ENCODE data around the gene TM7SF2. TPM values are rescaled to one million over a fixed set of nuclear protein-coding genes. Genes with fewer than 3 reads are reported as not detected.
A peak's percentile ranks its signal among the peaks of the same experiment; 100 is the strongest.
"Not testable (repeated sequence)": the region's sequence is repeated elsewhere in the genome, so short reads cannot be mapped to it uniquely, and the experiment has no call there.

Gene TM7SF2
- total RNA-seq, 1 experiment from 2014 or later, result 45.2 TPM

DNA sequence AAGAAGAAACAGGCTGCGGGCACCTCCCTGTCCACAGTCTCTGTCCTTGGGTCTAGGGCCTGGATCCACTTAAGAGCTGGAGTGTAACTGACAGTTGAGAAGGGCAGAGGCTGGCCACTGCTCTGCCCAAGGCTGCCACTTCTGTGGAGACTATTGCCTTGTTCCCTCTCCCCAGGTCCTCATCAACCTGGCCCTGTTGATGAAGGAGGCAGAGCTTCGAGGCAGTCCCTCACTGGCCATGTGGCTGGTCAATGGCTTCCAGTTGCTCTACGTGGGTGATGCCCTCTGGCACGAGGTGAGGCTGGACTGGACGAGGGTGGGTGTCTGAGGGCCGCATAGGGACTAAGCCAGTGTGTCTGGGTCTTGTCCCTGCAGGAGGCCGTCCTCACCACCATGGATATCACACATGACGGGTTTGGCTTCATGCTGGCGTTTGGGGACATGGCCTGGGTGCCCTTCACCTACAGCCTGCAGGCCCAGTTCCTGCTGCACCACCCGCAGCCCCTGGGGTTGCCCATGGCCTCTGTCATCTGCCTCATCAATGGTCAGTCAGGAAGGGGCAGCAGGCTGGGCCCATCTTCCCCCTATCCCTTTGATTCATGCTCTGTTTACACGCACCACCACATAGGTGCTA, 3.0 kb downstream of the TM7SF2 start:
- no peak for DNase-seq
- Histone ChIP-seq H3K36me3 (replicated peaks; ENCODE audit: control insufficient read depth, insufficient read depth, low read length) (peaks cover 7% of the 10 kb centered on the region), H3K4me3 (ENCODE audit: insufficient read depth, low read depth, low read length) (no peak overlapping the region), H3K27me3 (ENCODE audit: control insufficient read depth, insufficient read depth, low read length) (no peaks in the 10 kb centered on the region)

DNA sequence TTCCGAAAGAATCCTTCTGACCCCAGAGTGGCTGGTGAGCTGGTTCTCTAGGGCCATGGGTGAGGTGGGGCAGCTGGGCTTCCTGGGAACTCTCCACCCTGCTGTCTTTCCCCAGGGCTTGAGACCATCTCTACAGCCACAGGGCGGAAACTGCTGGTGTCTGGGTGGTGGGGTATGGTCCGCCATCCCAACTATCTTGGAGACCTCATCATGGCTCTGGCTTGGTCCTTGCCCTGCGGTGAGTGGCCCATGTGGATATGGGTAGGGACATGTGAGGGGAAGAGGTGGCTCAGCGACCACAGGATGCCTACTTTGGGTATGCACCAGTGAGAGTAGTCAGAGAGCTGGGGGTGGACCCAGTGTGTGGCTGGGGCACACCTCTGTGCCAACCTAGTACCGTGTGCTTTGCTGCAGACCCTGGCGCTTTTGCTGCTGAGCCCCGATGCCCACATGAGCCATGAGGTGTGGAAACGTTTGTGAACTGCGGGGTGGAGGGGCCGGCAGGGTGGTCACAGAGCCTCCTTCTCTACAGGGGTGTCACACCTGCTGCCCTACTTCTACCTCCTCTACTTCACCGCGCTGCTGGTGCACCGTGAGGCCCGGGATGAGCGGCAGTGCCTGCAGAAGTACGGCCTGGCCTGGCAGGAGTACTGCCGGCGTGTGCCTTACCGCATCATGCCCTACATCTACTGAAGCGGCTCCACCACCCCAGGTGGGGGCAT, 3.9 kb downstream of the TM7SF2 start:
- no peaks in the 10 kb centered on the region for H3K27me3 ChIP-seq (ENCODE audit: control insufficient read depth, insufficient read depth, low read length)
- H3K36me3 ChIP-seq (replicated peaks; ENCODE audit: control insufficient read depth, insufficient read depth, low read length), result peaks cover 15% of the 10 kb centered on the region
- no peak overlapping the region for H3K4me3 ChIP-seq (ENCODE audit: insufficient read depth, low read depth, low read length)
- no peak for DNase-seq

GRCh38 chr11:65116370-65117205, 4.9 kb downstream of the TM7SF2 start:
- Histone ChIP-seq H3K27me3 (ENCODE audit: control insufficient read depth, insufficient read depth, low read length) (no peaks in the 10 kb centered on the region), H3K4me3 (ENCODE audit: insufficient read depth, low read depth, low read length) (peak overlapping the region; percentile 92), H3K36me3 (replicated peaks; ENCODE audit: control insufficient read depth, insufficient read depth, low read length) (peaks cover 23% of the 10 kb centered on the region)
- DNase-seq, result peak; percentile 73

DNA sequence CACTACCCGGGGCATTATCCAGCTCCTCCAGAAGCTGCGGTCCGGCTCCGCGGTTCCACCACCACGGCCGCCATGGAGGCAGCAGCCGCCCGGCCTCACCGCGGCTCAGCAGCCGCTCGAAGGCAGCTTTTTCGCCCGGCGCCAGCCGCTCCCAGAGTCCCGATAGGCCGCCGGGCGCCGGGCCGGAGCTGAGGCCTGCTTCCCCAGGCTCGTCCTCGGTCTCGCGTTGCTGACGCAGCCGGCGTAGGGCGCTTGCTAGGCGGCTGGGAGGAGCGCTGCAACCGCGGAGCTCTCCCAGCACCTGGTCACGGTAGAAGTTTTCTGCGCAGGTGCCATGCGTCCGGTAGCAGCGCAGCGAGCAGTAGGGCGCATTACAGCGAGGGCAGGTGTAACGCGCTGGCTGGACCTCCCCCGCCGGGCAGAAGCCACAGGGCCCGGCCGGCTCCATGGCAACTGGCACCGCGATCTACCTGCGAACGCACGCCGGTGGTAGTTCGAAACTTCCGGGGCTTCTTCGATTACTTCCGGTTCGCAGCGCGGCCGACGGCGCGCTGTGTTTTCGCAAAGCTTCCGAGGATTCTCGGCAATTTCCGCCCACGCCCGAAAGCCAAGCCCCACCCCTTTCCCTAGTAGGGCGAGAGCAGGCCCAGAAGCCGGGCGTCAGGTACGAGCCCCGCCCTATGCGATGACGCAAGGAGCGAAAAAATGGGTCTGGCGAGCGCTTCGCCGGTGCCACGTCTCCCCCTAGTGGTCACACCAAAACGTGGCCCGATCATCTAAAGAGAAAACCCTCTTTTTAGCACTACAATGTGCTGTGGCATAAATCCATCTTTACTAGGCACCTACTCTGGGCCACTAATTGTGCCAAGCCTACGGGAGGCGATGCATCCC, 5.8 kb downstream of the TM7SF2 start, which contains the start of gene ZNHIT2:
TSS of gene ZNHIT2 (minus strand) at position 496 of the 891 bp plus-strand sequence. CDS start at position 448, 48 bp downstream.
- Histone ChIP-seq H3K4me3 (ENCODE audit: insufficient read depth, low read depth, low read length) (peak within 1 kb of the TSS; percentile 92), H3K27me3 (ENCODE audit: control insufficient read depth, insufficient read depth, low read length) (no peaks in the 10 kb centered on the region), H3K36me3 (replicated peaks; ENCODE audit: control insufficient read depth, insufficient read depth, low read length) (peaks cover 23% of the 10 kb centered on the region)
- DNase-seq, result peak; percentile 97

GRCh38 chr11:65118097-65118837, 6.6 kb downstream of the TM7SF2 start:
- no peak for DNase-seq
- peaks cover 23% of the 10 kb centered on the region for H3K36me3 ChIP-seq (replicated peaks; ENCODE audit: control insufficient read depth, insufficient read depth, low read length)
- no peaks in the 10 kb centered on the region for H3K27me3 ChIP-seq (ENCODE audit: control insufficient read depth, insufficient read depth, low read length)
- H3K4me3 ChIP-seq (ENCODE audit: insufficient read depth, low read depth, low read length), result no peak overlapping the region

GRCh38 chr11:65118891-65119669, 7.4 kb downstream of the TM7SF2 start:
- not testable (repeated sequence) for H3K4me3 ChIP-seq (ENCODE audit: insufficient read depth, low read depth, low read length); H3K27me3 ChIP-seq (ENCODE audit: control insufficient read depth, insufficient read depth, low read length); DNase-seq
- peaks cover 23% of the 10 kb centered on the region for H3K36me3 ChIP-seq (replicated peaks; ENCODE audit: control insufficient read depth, insufficient read depth, low read length)

DNA sequence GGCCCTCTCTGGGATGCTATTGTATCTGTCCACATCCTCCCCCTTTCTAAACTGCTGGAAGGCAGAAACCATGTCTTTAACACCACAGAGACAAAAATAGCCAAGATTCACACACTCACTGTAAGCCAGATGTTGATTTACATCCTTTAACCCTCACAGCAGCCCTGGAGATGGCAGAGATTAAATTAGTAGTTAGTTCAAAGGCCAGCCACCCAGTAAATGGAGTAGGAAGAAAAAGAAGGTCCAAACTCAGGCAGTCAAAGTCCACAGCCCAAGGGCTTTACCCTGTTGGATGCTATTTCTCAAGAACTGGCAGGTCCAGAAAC, 8.0 kb downstream of the TM7SF2 start:
- H3K36me3 ChIP-seq (replicated peaks; ENCODE audit: control insufficient read depth, insufficient read depth, low read length), result peaks cover 27% of the 10 kb centered on the region
- H3K4me3 ChIP-seq (ENCODE audit: insufficient read depth, low read depth, low read length), result no peak overlapping the region
- no peak for DNase-seq
- H3K27me3 ChIP-seq (ENCODE audit: control insufficient read depth, insufficient read depth, low read length), result no peaks in the 10 kb centered on the region

- no peaks in the 10 kb centered on the region for H3K27me3 ChIP-seq (ENCODE audit: control insufficient read depth, insufficient read depth, low read length)
- no peak for DNase-seq
- peak overlapping the region; percentile 98 for H3K4me3 ChIP-seq (ENCODE audit: insufficient read depth, low read depth, low read length)
- H3K36me3 ChIP-seq (replicated peaks; ENCODE audit: control insufficient read depth, insufficient read depth, low read length), result peaks cover 37% of the 10 kb centered on the region
These were observed 9.2 kb downstream of the TM7SF2 start for GRCh38 chr11:65120831-65121230.

DNA sequence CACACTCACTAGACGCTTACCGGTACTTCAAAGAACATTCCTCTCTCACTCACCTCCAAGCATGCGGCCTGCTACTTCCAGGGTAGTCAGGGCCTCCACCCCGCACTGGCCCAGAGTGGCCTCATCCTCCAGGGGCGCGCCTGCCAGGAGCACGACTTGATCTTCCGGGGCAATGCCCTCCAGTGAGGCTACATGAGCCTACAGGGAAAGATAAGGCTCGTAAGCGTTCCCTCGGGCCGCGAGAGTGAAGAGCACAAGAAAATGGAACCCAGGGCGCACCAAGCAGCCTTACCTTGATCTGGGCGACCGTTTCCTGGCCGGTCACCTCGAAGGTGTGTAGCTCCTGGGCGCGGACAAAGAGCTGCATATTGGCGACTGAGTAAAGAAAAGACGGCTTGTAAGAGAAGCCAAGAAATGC, 9.8 kb downstream of the TM7SF2 start:
- Histone ChIP-seq H3K4me3 (ENCODE audit: insufficient read depth, low read depth, low read length) (peak overlapping the region; percentile 98), H3K27me3 (ENCODE audit: control insufficient read depth, insufficient read depth, low read length) (no peaks in the 10 kb centered on the region), H3K36me3 (replicated peaks; ENCODE audit: control insufficient read depth, insufficient read depth, low read length) (peaks cover 37% of the 10 kb centered on the region)
- DNase-seq, result peak; percentile 50

DNA sequence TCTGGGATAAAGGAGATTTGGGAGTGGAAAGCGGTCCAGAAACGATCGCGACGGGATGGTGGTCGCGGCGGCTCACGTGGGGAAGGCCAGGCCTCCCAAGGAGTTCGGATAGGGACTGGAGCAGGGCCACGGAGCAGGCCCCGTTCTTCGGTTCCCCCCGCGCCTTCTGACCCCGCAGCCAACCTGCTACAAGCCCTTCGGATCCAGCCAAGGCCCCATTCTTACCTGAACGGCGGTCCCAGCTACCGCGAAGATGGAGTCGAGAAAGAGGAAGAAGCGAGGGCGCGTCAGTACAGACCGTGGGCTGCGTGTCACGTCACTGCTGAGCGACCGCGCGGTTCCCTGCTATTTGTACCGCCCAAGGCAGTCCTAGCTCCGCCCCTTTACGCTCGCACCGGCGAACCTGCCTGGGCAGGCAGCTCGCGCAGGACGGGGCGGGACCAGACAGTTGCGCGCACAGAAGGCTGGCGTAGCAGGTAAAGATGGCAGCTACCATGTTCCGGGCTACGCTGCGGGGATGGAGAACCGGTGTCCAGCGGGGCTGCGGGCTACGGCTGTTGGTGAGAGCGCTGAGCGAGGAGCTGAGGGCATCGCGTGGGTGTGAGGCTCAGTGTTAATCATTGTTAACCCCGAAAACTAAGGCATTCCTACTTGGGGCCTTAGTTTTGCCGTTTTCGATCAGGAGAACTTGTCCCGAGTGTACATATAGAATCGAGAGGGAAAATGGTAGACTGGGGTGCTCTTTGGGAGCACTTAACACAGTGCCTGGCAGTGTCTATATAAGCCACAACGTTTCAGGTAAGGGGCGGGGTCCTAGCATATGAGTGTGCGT, 10.4 kb downstream of the TM7SF2 start, which contains the start of the genes FAU and MRPL49:
TSS of gene FAU (minus strand) at position 270 of the 832 bp plus-strand sequence. CDS start 321 bp downstream, outside the sequence.
TSS of gene MRPL49 (plus strand) at position 457 of the 832 bp plus-strand sequence. CDS start at position 483, 26 bp downstream.
- H3K36me3 ChIP-seq (replicated peaks; ENCODE audit: control insufficient read depth, insufficient read depth, low read length), result peaks cover 42% of the 10 kb centered on the region
- no peaks in the 10 kb centered on the region for H3K27me3 ChIP-seq (ENCODE audit: control insufficient read depth, insufficient read depth, low read length)
- peak; percentile 98 for DNase-seq
- H3K4me3 ChIP-seq (ENCODE audit: insufficient read depth, low read depth, low read length), result peak within 1 kb of the TSS; percentile 98

DNA sequence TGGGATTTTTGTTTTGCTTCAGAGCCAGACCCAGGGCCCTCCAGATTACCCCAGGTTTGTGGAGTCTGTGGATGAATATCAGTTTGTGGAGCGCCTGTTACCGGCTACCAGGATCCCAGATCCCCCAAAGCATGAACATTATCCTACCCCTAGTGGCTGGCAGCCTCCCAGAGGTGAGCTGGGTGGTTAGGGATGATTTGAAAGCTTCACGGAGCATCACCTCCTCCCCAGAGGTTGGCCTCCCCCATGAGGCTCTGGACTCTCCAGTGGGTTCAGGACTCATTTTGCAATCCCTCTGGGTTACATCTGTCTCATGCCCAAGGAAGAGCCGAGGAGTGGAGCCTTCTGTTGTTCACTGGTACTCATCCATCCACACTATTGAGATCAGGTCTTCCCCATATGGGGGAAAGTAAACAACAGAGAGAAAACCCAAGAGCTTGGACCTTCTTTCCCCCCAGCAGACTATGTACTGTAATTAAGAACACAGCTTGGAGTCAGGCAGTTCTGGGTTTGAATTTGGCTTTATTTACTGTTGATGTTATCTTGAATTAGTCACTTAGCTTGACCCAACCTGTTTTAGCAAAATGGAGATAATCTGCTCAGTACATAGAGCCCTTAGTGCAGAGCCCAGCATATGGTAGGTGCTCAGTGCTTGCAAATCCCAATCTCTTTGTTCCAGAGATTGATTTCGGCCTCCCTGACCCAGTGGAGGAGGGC, 13.0 kb downstream of the TM7SF2 start:
- H3K27me3 ChIP-seq (ENCODE audit: control insufficient read depth, insufficient read depth, low read length), result no peaks in the 10 kb centered on the region
- peaks cover 50% of the 10 kb centered on the region for H3K36me3 ChIP-seq (replicated peaks; ENCODE audit: control insufficient read depth, insufficient read depth, low read length)
- H3K4me3 ChIP-seq (ENCODE audit: insufficient read depth, low read depth, low read length), result no peak overlapping the region
- no peak for DNase-seq

Data from H7 (cell line).